ENCODE data around the gene MMS22L.
A peak's percentile ranks its signal among the peaks of the same experiment; 100 is the strongest.

Gene MMS22L

GRCh38 chr6:97215157-97215769 lies 67.8 kb downstream of the MMS22L start:
- H3K27me3 ChIP-seq (ENCODE audit: control insufficient read depth in 3 of 3, insufficient read depth in 3 of 3, low read depth in 1 of 3, low read length in 3 of 3), result no peaks in the 10 kb centered on the region
- H3K9me3 ChIP-seq (replicated peaks in 1 of 2; ENCODE audit: control insufficient read depth in 2 of 2, insufficient read depth in 1 of 2, low read depth in 1 of 2, low read length in 2 of 2), result no peaks in the 10 kb centered on the region
- peak overlapping the region; percentile 37 for H2AFZ ChIP-seq (ENCODE audit: low read length)
- H3K4me3 ChIP-seq (ENCODE audit: low read length in 2 of 2), result no peak overlapping the region
- peaks cover 0 to 5% of the 10 kb centered on the region in 2 donors for H3K4me1 ChIP-seq (ENCODE audit: control insufficient read depth in 2 of 2, insufficient read depth in 1 of 2, low read depth in 1 of 2, low read length in 2 of 2)
- peak overlapping the region; percentile 37 for H3K4me2 ChIP-seq (ENCODE audit: insufficient read depth, low read length, poor library complexity, severe bottlenecking)
- DNase-seq (ENCODE audit: low spot score), result peak; percentile 49
- H3K27ac ChIP-seq (replicated peaks; ENCODE audit: low read length), result peak overlapping the region; percentile 64
- H2AK5ac ChIP-seq (ENCODE audit: low read depth, low read length), result no peak overlapping the region
- H2BK15ac ChIP-seq (ENCODE audit: low read length), result no peak overlapping the region
- H2BK12ac ChIP-seq (ENCODE audit: low read length), result no peak overlapping the region
- no peak overlapping the region for H3K4ac ChIP-seq (ENCODE audit: low read length)
- H3K18ac ChIP-seq (ENCODE audit: low read length), result no peak overlapping the region
- H3K14ac ChIP-seq (ENCODE audit: low read length), result no peak overlapping the region
- H3K23ac ChIP-seq (ENCODE audit: low read depth, low read length, poor library complexity), result no peak overlapping the region
- H3K79me1 ChIP-seq (ENCODE audit: low read depth, low read length), result no peaks in the 10 kb centered on the region
- WGBS, 2 donors (ENCODE audit: extremely low coverage in 2 of 2, insufficient read length in 2 of 2, insufficient replicate concordance in 1 of 2), result no CpG with 5 or more reads among the region's 6 CpGs
- H4K91ac ChIP-seq (ENCODE audit: low read depth, low read length, poor library complexity), result no peak overlapping the region
- no peak overlapping the region for H2BK120ac ChIP-seq (ENCODE audit: low read depth, low read length)
- peaks cover 0 to 46% of the 10 kb centered on the region in 2 donors for H3K36me3 ChIP-seq (replicated peaks in 1 of 2; ENCODE audit: control insufficient read depth in 2 of 2, insufficient read depth in 2 of 2, low read length in 2 of 2)
- H2BK5ac ChIP-seq (ENCODE audit: low read length), result no peak overlapping the region
- H3K9ac ChIP-seq (ENCODE audit: low read depth, low read length, poor library complexity), result no peak overlapping the region
- no peak overlapping the region for H4K8ac ChIP-seq (ENCODE audit: low read depth, low read length)

GRCh38 chr6:97214671-97215070 lies 68.3 kb downstream of the MMS22L start:
- Histone ChIP-seq H3K27me3 (ENCODE audit: control insufficient read depth in 3 of 3, insufficient read depth in 3 of 3, low read depth in 1 of 3, low read length in 3 of 3) (no peaks in the 10 kb centered on the region), H3K23ac (ENCODE audit: low read depth, low read length, poor library complexity) (no peak overlapping the region), H3K9me3 (replicated peaks in 1 of 2; ENCODE audit: control insufficient read depth in 2 of 2, insufficient read depth in 1 of 2, low read depth in 1 of 2, low read length in 2 of 2) (peaks cover 0 to 4% of the 10 kb centered on the region in 2 donors), H2AFZ (ENCODE audit: low read length) (no peak overlapping the region), H3K79me1 (ENCODE audit: low read depth, low read length) (no peaks in the 10 kb centered on the region), H2BK15ac (ENCODE audit: low read length) (no peak overlapping the region), H3K27ac (replicated peaks; ENCODE audit: low read length) (no peak overlapping the region), H4K91ac (ENCODE audit: low read depth, low read length, poor library complexity) (no peak overlapping the region), H3K18ac (ENCODE audit: low read length) (no peak overlapping the region), H2BK12ac (ENCODE audit: low read length) (no peak overlapping the region), H3K36me3 (replicated peaks in 1 of 2; ENCODE audit: control insufficient read depth in 2 of 2, insufficient read depth in 2 of 2, low read length in 2 of 2) (peaks cover 0 to 42% of the 10 kb centered on the region in 2 donors), H2AK5ac (ENCODE audit: low read depth, low read length) (no peak overlapping the region), H3K14ac (ENCODE audit: low read length) (no peak overlapping the region), H3K4me1 (ENCODE audit: control insufficient read depth in 2 of 2, insufficient read depth in 1 of 2, low read depth in 1 of 2, low read length in 2 of 2) (peaks cover 0 to 5% of the 10 kb centered on the region in 2 donors), H3K9ac (ENCODE audit: low read depth, low read length, poor library complexity) (no peak overlapping the region), H2BK5ac (ENCODE audit: low read length) (no peak overlapping the region), H3K4ac (ENCODE audit: low read length) (no peak overlapping the region), H3K4me3 (ENCODE audit: low read length in 2 of 2) (no peak overlapping the region), H3K4me2 (ENCODE audit: insufficient read depth, low read length, poor library complexity, severe bottlenecking) (no peak overlapping the region), H2BK120ac (ENCODE audit: low read depth, low read length) (no peak overlapping the region), H4K8ac (ENCODE audit: low read depth, low read length) (no peak overlapping the region)
- DNase-seq (ENCODE audit: low spot score), result no peak
- WGBS, 2 donors (ENCODE audit: extremely low coverage in 2 of 2, insufficient read length in 2 of 2, insufficient replicate concordance in 1 of 2), result no CpG with 5 or more reads among the region's 2 CpGs

GRCh38 chr6:97207383-97207782 lies 75.6 kb downstream of the MMS22L start:
- no peak for DNase-seq (ENCODE audit: low spot score)
- Histone ChIP-seq H3K4ac (ENCODE audit: low read length) (no peak overlapping the region), H3K18ac (ENCODE audit: low read length) (no peak overlapping the region), H3K36me3 (replicated peaks in 1 of 2; ENCODE audit: control insufficient read depth in 2 of 2, insufficient read depth in 2 of 2, low read length in 2 of 2) (peaks cover 0 to 23% of the 10 kb centered on the region in 2 donors), H3K4me3 (ENCODE audit: low read length in 2 of 2) (no peak overlapping the region), H3K9me3 (replicated peaks in 1 of 2; ENCODE audit: control insufficient read depth in 2 of 2, insufficient read depth in 1 of 2, low read depth in 1 of 2, low read length in 2 of 2) (peaks cover 0 to 12% of the 10 kb centered on the region in 2 donors), H3K27ac (replicated peaks; ENCODE audit: low read length) (no peak overlapping the region), H3K27me3 (ENCODE audit: control insufficient read depth in 3 of 3, insufficient read depth in 3 of 3, low read depth in 1 of 3, low read length in 3 of 3) (no peaks in the 10 kb centered on the region), H3K9ac (ENCODE audit: low read depth, low read length, poor library complexity) (no peak overlapping the region), H3K23ac (ENCODE audit: low read depth, low read length, poor library complexity) (no peak overlapping the region), H3K4me1 (ENCODE audit: control insufficient read depth in 2 of 2, insufficient read depth in 1 of 2, low read depth in 1 of 2, low read length in 2 of 2) (peaks cover 3 to 9% of the 10 kb centered on the region in 2 donors), H2AFZ (ENCODE audit: low read length) (no peak overlapping the region), H2BK12ac (ENCODE audit: low read length) (no peak overlapping the region), H3K4me2 (ENCODE audit: insufficient read depth, low read length, poor library complexity, severe bottlenecking) (no peak overlapping the region), H2BK15ac (ENCODE audit: low read length) (no peak overlapping the region), H4K8ac (ENCODE audit: low read depth, low read length) (no peak overlapping the region), H2AK5ac (ENCODE audit: low read depth, low read length) (no peak overlapping the region), H2BK5ac (ENCODE audit: low read length) (no peak overlapping the region), H3K79me1 (ENCODE audit: low read depth, low read length) (peaks cover 2% of the 10 kb centered on the region), H2BK120ac (ENCODE audit: low read depth, low read length) (no peak overlapping the region), H4K91ac (ENCODE audit: low read depth, low read length, poor library complexity) (no peak overlapping the region), H3K14ac (ENCODE audit: low read length) (no peak overlapping the region)

GRCh38 chr6:97205966-97206365 lies 77.0 kb downstream of the MMS22L start:
- Histone ChIP-seq H2BK15ac (ENCODE audit: low read length) (no peak overlapping the region), H3K79me1 (ENCODE audit: low read depth, low read length) (peaks cover 2% of the 10 kb centered on the region), H2AFZ (ENCODE audit: low read length) (no peak overlapping the region), H3K14ac (ENCODE audit: low read length) (no peak overlapping the region), H3K4me3 (ENCODE audit: low read length in 2 of 2) (no peak overlapping the region), H3K9me3 (replicated peaks in 1 of 2; ENCODE audit: control insufficient read depth in 2 of 2, insufficient read depth in 1 of 2, low read depth in 1 of 2, low read length in 2 of 2) (peaks cover 0 to 12% of the 10 kb centered on the region in 2 donors), H3K4ac (ENCODE audit: low read length) (no peak overlapping the region), H3K27me3 (ENCODE audit: control insufficient read depth in 3 of 3, insufficient read depth in 3 of 3, low read depth in 1 of 3, low read length in 3 of 3) (no peaks in the 10 kb centered on the region), H3K9ac (ENCODE audit: low read depth, low read length, poor library complexity) (no peak overlapping the region), H3K4me2 (ENCODE audit: insufficient read depth, low read length, poor library complexity, severe bottlenecking) (no peak overlapping the region), H3K36me3 (replicated peaks in 1 of 2; ENCODE audit: control insufficient read depth in 2 of 2, insufficient read depth in 2 of 2, low read length in 2 of 2) (peaks cover 0 to 19% of the 10 kb centered on the region in 2 donors), H2BK12ac (ENCODE audit: low read length) (no peak overlapping the region), H3K4me1 (ENCODE audit: control insufficient read depth in 2 of 2, insufficient read depth in 1 of 2, low read depth in 1 of 2, low read length in 2 of 2) (peaks cover 3 to 9% of the 10 kb centered on the region in 2 donors), H4K91ac (ENCODE audit: low read depth, low read length, poor library complexity) (no peak overlapping the region), H2BK5ac (ENCODE audit: low read length) (no peak overlapping the region), H2BK120ac (ENCODE audit: low read depth, low read length) (no peak overlapping the region), H3K18ac (ENCODE audit: low read length) (no peak overlapping the region), H4K8ac (ENCODE audit: low read depth, low read length) (no peak overlapping the region), H3K23ac (ENCODE audit: low read depth, low read length, poor library complexity) (no peak overlapping the region), H2AK5ac (ENCODE audit: low read depth, low read length) (no peak overlapping the region), H3K27ac (replicated peaks; ENCODE audit: low read length) (no peak overlapping the region)
- no peak for DNase-seq (ENCODE audit: low spot score)

All from neuronal stem cell (in vitro differentiated cells).